GM19238 (cell line): Measurements from ENCODE around the gene PCGF5.
"Not testable (repeated sequence)": the region's sequence is repeated elsewhere in the genome, so short reads cannot be mapped to it uniquely, and the experiment has no call there.

Experiments
- DNase-seq: peaks from one replicate; pipeline ENCODE4 v3.0.0; 2011; ENCODE audit warnings: low spot score; ENCODE audit not compliant: insufficient read length

Gene PCGF5

GRCh38 chr10:91323293-91323905 lies 102.9 kb downstream of the PCGF5 start:
- DNase-seq: not testable (repeated sequence)

- DNase-seq: no peak
These were observed 108.0 kb downstream of the PCGF5 start for GRCh38 chr10:91328320-91328984.
